Activated CD4-positive, alpha-beta memory T cell treated with anti-CD3 and anti-CD28 coated beads for 36 hours (primary cell): ENCODE data around the gene NT5C3A. TPM values are rescaled to one million over a fixed set of nuclear protein-coding genes. Genes with fewer than 3 reads are reported as not detected.
A peak's percentile ranks its signal among the peaks of the same experiment; 100 is the strongest.
"Not testable (repeated sequence)": the region's sequence is repeated elsewhere in the genome, so short reads cannot be mapped to it uniquely, and the experiment has no call there.

Source experiments
- CTCF ChIA-PET: fragments of 350-600 bp; sonication (Branson Sonifier 250); formaldehyde crosslinking; loops from one replicate; lab custom pipeline; 2021; ENCODE audit warnings: antibody characterized with exemption, inconsistent platforms; lab: Charles Lee
- POLR2A ChIA-PET: fragments of 350-600 bp; sonication (Branson Sonifier 250); formaldehyde crosslinking; loops from one replicate; lab custom pipeline; 2021; ENCODE audit warnings: antibody characterized with exemption; lab: Charles Lee
- DNase-seq: peaks from one replicate; pipeline ENCODE4 v3.0.0-alpha.2; 2020
- H3K27ac Mint-ChIP-seq: one replicate; pipeline ENCODE4 v1.8.0; 2021; ENCODE audit warnings: mixed read lengths
- H3K27me3 Mint-ChIP-seq: one replicate; pipeline ENCODE4 v1.8.0; 2021; ENCODE audit warnings: mixed read lengths
- H3K36me3 Mint-ChIP-seq: one replicate; pipeline ENCODE4 v1.8.0; 2021; ENCODE audit warnings: mixed read lengths
- H3K4me1 Mint-ChIP-seq: one replicate; pipeline ENCODE4 v1.8.0; 2021; ENCODE audit warnings: low read depth, mixed read lengths
- H3K4me3 Mint-ChIP-seq: one replicate; pipeline ENCODE4 v1.8.0; 2021; ENCODE audit warnings: mild to moderate bottlenecking, mixed read lengths
- H3K9me3 Mint-ChIP-seq: one replicate; pipeline ENCODE4 v1.8.0; 2021; ENCODE audit warnings: mixed read lengths
- intact Hi-C: fragments of 100-400 bp; cut with micrococcal nuclease; formaldehyde crosslinking; loops from one replicate; pipeline ENCODE4 v1.15.1; 2023
- total RNA-seq, 2 experiments: library from RNA; stranded (reverse); gene quantifications; one replicate each; pipeline ENCODE4 v1.2.3, GENCODE V29; 2021

The NT5C3A gene
- total RNA-seq, 2 experiments from 2014 or later: 38.5 to 42.8 TPM

- intact Hi-C loops: loop anchor here (1.0 kb wide), 3 partner anchors 10 to 148 kb away; partner anchors contain the start of gene NT5C3A
- CTCF ChIA-PET: interaction anchor here (0.8 to 3.2 kb wide), 8 partner anchors 9 to 193 kb away, joined by 3 to 20 read pairs (median 6); partner anchors contain the start of gene RP9
These were observed 22.7 kb downstream of the NT5C3A start for GRCh38 chr7:33039903-33040292.

GRCh38 chr7:33039257-33039902 is 23.2 kb downstream of the NT5C3A start:
- peak overlapping the region; percentile 79 for H3K4me3 Mint-ChIP-seq
- H3K9me3 Mint-ChIP-seq: no peaks in the 10 kb centered on the region
- H3K4me1 Mint-ChIP-seq: peaks cover 63% of the 10 kb centered on the region
- no peak for DNase-seq
- H3K27me3 Mint-ChIP-seq: no peaks in the 10 kb centered on the region
- intact Hi-C loops: loop anchor here (1.0 kb wide), 1 partner anchor 23 kb away; the partner anchor contains the start of gene NT5C3A
- peaks cover 7% of the 10 kb centered on the region for H3K36me3 Mint-ChIP-seq
- POLR2A ChIA-PET: interaction anchor here (0.6 to 2.5 kb wide), 2 partner anchors 68 to 147 kb away, joined by 3 to 12 read pairs; no protein-coding TSS in a partner anchor
- CTCF ChIA-PET: interaction anchor here (0.7 to 3.2 kb wide), 8 partner anchors 10 to 507 kb away, joined by 3 to 20 read pairs (median 6); partner anchors contain the start of gene RP9
- peak overlapping the region; percentile 79 for H3K27ac Mint-ChIP-seq

More at GRCh38 chr7:33039903-33040292, 22.7 kb downstream of the NT5C3A start:
- Mint-ChIP-seq H3K36me3 (peaks cover 4% of the 10 kb centered on the region), H3K27ac (peak overlapping the region; percentile 79), H3K4me3 (peak overlapping the region; percentile 79), H3K27me3 (no peaks in the 10 kb centered on the region), H3K4me1 (peaks cover 62% of the 10 kb centered on the region), H3K9me3 (no peaks in the 10 kb centered on the region)
- DNase-seq: no peak
- POLR2A ChIA-PET: interaction anchor here (1.1 to 2.5 kb wide), 3 partner anchors 23 to 149 kb away, joined by 3 to 12 read pairs (median 8); partner anchors contain the start of gene NT5C3A

GRCh38 chr7:33038639-33039038 is 23.9 kb downstream of the NT5C3A start:
- no peaks in the 10 kb centered on the region for H3K9me3 Mint-ChIP-seq
- no peak for DNase-seq
- H3K27me3 Mint-ChIP-seq: no peaks in the 10 kb centered on the region
- CTCF ChIA-PET: interaction anchor here (2.3 to 3.2 kb wide), 4 partner anchors 11 to 71 kb away, joined by 8 to 20 read pairs (median 12); partner anchors contain the start of gene RP9
- peaks cover 8% of the 10 kb centered on the region for H3K36me3 Mint-ChIP-seq
- peaks cover 61% of the 10 kb centered on the region for H3K4me1 Mint-ChIP-seq
- intact Hi-C loops: loop anchor here (1.0 kb wide), 1 partner anchor 24 kb away; the partner anchor contains the start of gene NT5C3A
- H3K27ac Mint-ChIP-seq: peak overlapping the region; percentile 79
- peak overlapping the region; percentile 79 for H3K4me3 Mint-ChIP-seq
- POLR2A ChIA-PET: interaction anchor here (2.5 kb wide), 1 partner anchor 146 kb away, joined by 12 read pairs; no protein-coding TSS in a partner anchor

GRCh38 chr7:33035776-33036175 is 26.8 kb downstream of the NT5C3A start:
- Mint-ChIP-seq H3K27me3 (no peaks in the 10 kb centered on the region), H3K4me3 (no peak overlapping the region), H3K36me3 (peaks cover 8% of the 10 kb centered on the region), H3K4me1 (peaks cover 48% of the 10 kb centered on the region), H3K9me3 (no peaks in the 10 kb centered on the region), H3K27ac (no peak overlapping the region)
- POLR2A ChIA-PET: no interaction called here
- intact Hi-C loops: no loop called here
- no peak for DNase-seq
- CTCF ChIA-PET: interaction anchor here (2.6 kb wide), 1 partner anchor 72 kb away, joined by 12 read pairs; the partner anchor contains the start of gene RP9

- Mint-ChIP-seq H3K27ac (no peak overlapping the region), H3K36me3 (peaks cover 17% of the 10 kb centered on the region), H3K4me1 (no peaks in the 10 kb centered on the region), H3K9me3 (no peaks in the 10 kb centered on the region), H3K4me3 (no peak overlapping the region), H3K27me3 (no peaks in the 10 kb centered on the region)
- intact Hi-C loops: no loop called here
- no peak for DNase-seq
- POLR2A ChIA-PET: no interaction called here
- CTCF ChIA-PET: no interaction called here
These were observed 38.3 kb downstream of the NT5C3A start for GRCh38 chr7:33024189-33024757.

- H3K27ac Mint-ChIP-seq: no peak overlapping the region
- POLR2A ChIA-PET: interaction anchor here (0.9 kb wide), 1 partner anchor 50 kb away, joined by 3 read pairs; no protein-coding TSS in a partner anchor
These were observed 50.2 kb downstream of the NT5C3A start for GRCh38 chr7:33012364-33012763.

GRCh38 chr7:33009734-33010133 is 52.8 kb downstream of the NT5C3A start:
- intact Hi-C loops: no loop called here
- Mint-ChIP-seq H3K4me1 (no peaks in the 10 kb centered on the region), H3K27ac (no peak overlapping the region), H3K4me3 (no peak overlapping the region), H3K27me3 (no peaks in the 10 kb centered on the region), H3K36me3 (peaks cover 24% of the 10 kb centered on the region), H3K9me3 (no peaks in the 10 kb centered on the region)
- CTCF ChIA-PET: interaction anchor here (0.7 to 0.9 kb wide), 2 partner anchors 53 to 98 kb away, joined by 3 read pairs; no protein-coding TSS in a partner anchor
- POLR2A ChIA-PET: no interaction called here
- no peak for DNase-seq

More at GRCh38 chr7:33012364-33012763, 50.2 kb downstream of the NT5C3A start:
- no peaks in the 10 kb centered on the region for H3K27me3 Mint-ChIP-seq
- H3K36me3 Mint-ChIP-seq: peaks cover 35% of the 10 kb centered on the region
- DNase-seq: no peak
- intact Hi-C loops: no loop called here
- no peak overlapping the region for H3K4me3 Mint-ChIP-seq
- H3K4me1 Mint-ChIP-seq: no peaks in the 10 kb centered on the region
- CTCF ChIA-PET: interaction anchor here (1.4 kb wide), 1 partner anchor 235 kb away, joined by 3 read pairs; no protein-coding TSS in a partner anchor
- H3K9me3 Mint-ChIP-seq: no peaks in the 10 kb centered on the region

- intact Hi-C loops, POLR2A ChIA-PET, H3K36me3 Mint-ChIP-seq, H3K4me3 Mint-ChIP-seq, DNase-seq, H3K27me3 Mint-ChIP-seq, H3K27ac Mint-ChIP-seq, CTCF ChIA-PET, H3K4me1 Mint-ChIP-seq, H3K9me3 Mint-ChIP-seq: not testable (repeated sequence)
These were observed 56.9 kb downstream of the NT5C3A start for GRCh38 chr7:33005690-33006089.

GRCh38 chr7:33005193-33005592 is 57.4 kb downstream of the NT5C3A start:
- H3K27me3 Mint-ChIP-seq, H3K4me3 Mint-ChIP-seq, intact Hi-C loops, DNase-seq, H3K9me3 Mint-ChIP-seq, H3K27ac Mint-ChIP-seq, CTCF ChIA-PET, POLR2A ChIA-PET, H3K36me3 Mint-ChIP-seq, H3K4me1 Mint-ChIP-seq: not testable (repeated sequence)

GRCh38 chr7:33004104-33004616 is 58.4 kb downstream of the NT5C3A start:
- CTCF ChIA-PET, intact Hi-C loops, H3K4me3 Mint-ChIP-seq: not testable (repeated sequence)

GRCh38 chr7:33003111-33003510 is 59.5 kb downstream of the NT5C3A start:
- H3K4me3 Mint-ChIP-seq, DNase-seq, H3K27me3 Mint-ChIP-seq, POLR2A ChIA-PET, H3K36me3 Mint-ChIP-seq, intact Hi-C loops, H3K4me1 Mint-ChIP-seq, H3K27ac Mint-ChIP-seq, CTCF ChIA-PET, H3K9me3 Mint-ChIP-seq: not testable (repeated sequence)

More at GRCh38 chr7:33004104-33004616, 58.4 kb downstream of the NT5C3A start:
- H3K4me1 Mint-ChIP-seq, H3K27ac Mint-ChIP-seq, POLR2A ChIA-PET, H3K9me3 Mint-ChIP-seq, H3K36me3 Mint-ChIP-seq, DNase-seq, H3K27me3 Mint-ChIP-seq: not testable (repeated sequence)

GRCh38 chr7:32999380-32999779 is 63.2 kb downstream of the NT5C3A start:
- H3K4me3 Mint-ChIP-seq, DNase-seq, POLR2A ChIA-PET, H3K36me3 Mint-ChIP-seq, H3K9me3 Mint-ChIP-seq, CTCF ChIA-PET, H3K4me1 Mint-ChIP-seq, intact Hi-C loops, H3K27me3 Mint-ChIP-seq, H3K27ac Mint-ChIP-seq: not testable (repeated sequence)
